OCI-LY1 (cell line): ENCODE results near the gene PCDHGA1.

Experiments
- EZH2 ChIP-seq: fragments of 200-600 bp; sonication (generic), shearing (Covaris generic); IDR thresholded peaks from 2 replicates; pipeline ENCODE4 v1.8.0; 2017; ENCODE audit warnings: borderline replicate concordance, mixed run types, mild to moderate bottlenecking, antibody characterized with exemption, low read length, moderate library complexity, mixed read lengths
- TF ChIP-seq, protein P1 (sequence below): fragments of 200-600 bp; sonication (generic), shearing (Covaris generic); IDR thresholded peaks from 2 replicates; pipeline ENCODE4 v1.5.1; 2017; ENCODE audit warnings: mild to moderate bottlenecking, antibody characterized with exemption, low read length, moderate library complexity, mixed read lengths

DNA sequence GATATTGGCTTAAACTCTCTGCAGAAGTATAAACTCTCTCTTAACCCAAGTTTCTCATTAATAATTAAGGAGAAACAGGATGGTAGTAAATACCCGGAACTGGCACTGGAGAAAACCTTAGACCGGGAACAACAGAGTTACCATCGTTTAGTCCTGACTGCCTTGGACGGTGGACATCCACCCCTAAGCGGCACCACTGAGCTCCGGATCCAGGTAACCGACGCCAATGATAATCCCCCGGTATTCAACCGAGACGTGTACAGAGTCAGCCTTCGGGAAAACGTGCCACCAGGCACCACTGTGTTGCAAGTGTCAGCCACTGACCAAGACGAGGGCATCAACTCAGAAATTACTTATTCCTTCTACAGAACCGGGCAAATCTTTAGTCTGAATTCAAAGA, 68.3 kb downstream of the PCDHGA1 start:
- TF ChIP-seq, protein P1, sequence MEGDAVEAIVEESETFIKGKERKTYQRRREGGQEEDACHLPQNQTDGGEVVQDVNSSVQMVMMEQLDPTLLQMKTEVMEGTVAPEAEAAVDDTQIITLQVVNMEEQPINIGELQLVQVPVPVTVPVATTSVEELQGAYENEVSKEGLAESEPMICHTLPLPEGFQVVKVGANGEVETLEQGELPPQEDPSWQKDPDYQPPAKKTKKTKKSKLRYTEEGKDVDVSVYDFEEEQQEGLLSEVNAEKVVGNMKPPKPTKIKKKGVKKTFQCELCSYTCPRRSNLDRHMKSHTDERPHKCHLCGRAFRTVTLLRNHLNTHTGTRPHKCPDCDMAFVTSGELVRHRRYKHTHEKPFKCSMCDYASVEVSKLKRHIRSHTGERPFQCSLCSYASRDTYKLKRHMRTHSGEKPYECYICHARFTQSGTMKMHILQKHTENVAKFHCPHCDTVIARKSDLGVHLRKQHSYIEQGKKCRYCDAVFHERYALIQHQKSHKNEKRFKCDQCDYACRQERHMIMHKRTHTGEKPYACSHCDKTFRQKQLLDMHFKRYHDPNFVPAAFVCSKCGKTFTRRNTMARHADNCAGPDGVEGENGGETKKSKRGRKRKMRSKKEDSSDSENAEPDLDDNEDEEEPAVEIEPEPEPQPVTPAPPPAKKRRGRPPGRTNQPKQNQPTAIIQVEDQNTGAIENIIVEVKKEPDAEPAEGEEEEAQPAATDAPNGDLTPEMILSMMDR, result no peak
- TF ChIP-seq EZH2, result no peak
